Measurements from ENCODE around the gene ACSF3. TPM values are rescaled to one million over a fixed set of nuclear protein-coding genes. Genes with fewer than 3 reads are reported as not detected.

ACSF3 gene
- total and polyA plus RNA-seq, 2 donors (not counting 1 experiment from before 2014, with no cell fraction given), result 9.2 to 23.1 TPM

GRCh38 chr16:89107203-89107582 is 13.5 kb downstream of the ACSF3 start:
- Histone ChIP-seq H3K79me2 (ENCODE audit: control insufficient read depth, insufficient read depth, low read length) (no peaks in the 10 kb centered on the region), H3K9me3 (ENCODE audit: control insufficient read depth, insufficient read depth, low read depth, low read length) (no peaks in the 10 kb centered on the region), H3K36me3 (ENCODE audit: control insufficient read depth, insufficient read depth, low read length) (peaks cover 14% of the 10 kb centered on the region), H3K27me3 (ENCODE audit: control insufficient read depth, insufficient read depth, low read length) (no peaks in the 10 kb centered on the region), H3K4me2 (ENCODE audit: extremely low read depth, insufficient read depth, low read length) (no peak overlapping the region), H4K20me1 (ENCODE audit: control insufficient read depth, extremely low read depth, insufficient read depth, low read length) (no peaks in the 10 kb centered on the region), H2AFZ (ENCODE audit: low read length) (no peak overlapping the region), H3K27ac (ENCODE audit: insufficient read depth, low read length) (no peak overlapping the region), H3K9ac (ENCODE audit: insufficient read depth, low read length) (no peak overlapping the region), H3K4me1 (ENCODE audit: control insufficient read depth, extremely low read depth, insufficient read depth, low read length) (no peaks in the 10 kb centered on the region), H3K4me3 (replicated peaks in 1 of 4; ENCODE audit: control extremely low read depth in 1 of 4, insufficient read depth in 1 of 4, low read depth in 3 of 4, low read length in 4 of 4) (no peak overlapping the region)
- DNase-seq (ENCODE audit: low read depth in 2 of 2), result no peak
- TF ChIP-seq EZH2 (IDR thresholded peaks at IDR 0.05; ENCODE audit: low read length, missing control alignments), result no peak
- TF ChIP-seq, protein P1, sequence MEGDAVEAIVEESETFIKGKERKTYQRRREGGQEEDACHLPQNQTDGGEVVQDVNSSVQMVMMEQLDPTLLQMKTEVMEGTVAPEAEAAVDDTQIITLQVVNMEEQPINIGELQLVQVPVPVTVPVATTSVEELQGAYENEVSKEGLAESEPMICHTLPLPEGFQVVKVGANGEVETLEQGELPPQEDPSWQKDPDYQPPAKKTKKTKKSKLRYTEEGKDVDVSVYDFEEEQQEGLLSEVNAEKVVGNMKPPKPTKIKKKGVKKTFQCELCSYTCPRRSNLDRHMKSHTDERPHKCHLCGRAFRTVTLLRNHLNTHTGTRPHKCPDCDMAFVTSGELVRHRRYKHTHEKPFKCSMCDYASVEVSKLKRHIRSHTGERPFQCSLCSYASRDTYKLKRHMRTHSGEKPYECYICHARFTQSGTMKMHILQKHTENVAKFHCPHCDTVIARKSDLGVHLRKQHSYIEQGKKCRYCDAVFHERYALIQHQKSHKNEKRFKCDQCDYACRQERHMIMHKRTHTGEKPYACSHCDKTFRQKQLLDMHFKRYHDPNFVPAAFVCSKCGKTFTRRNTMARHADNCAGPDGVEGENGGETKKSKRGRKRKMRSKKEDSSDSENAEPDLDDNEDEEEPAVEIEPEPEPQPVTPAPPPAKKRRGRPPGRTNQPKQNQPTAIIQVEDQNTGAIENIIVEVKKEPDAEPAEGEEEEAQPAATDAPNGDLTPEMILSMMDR (conservative IDR thresholded peaks at IDR 0.05 in 1 of 2, IDR thresholded peaks at IDR 0.05 in 1 of 2; ENCODE audit: low read depth in 1 of 2, low read length in 2 of 2), result no peak

GRCh38 chr16:89108416-89108815 is 14.8 kb downstream of the ACSF3 start:
- Histone ChIP-seq H3K9ac (ENCODE audit: insufficient read depth, low read length) (no peak overlapping the region), H3K27ac (ENCODE audit: insufficient read depth, low read length) (no peak overlapping the region), H4K20me1 (ENCODE audit: control insufficient read depth, extremely low read depth, insufficient read depth, low read length) (no peaks in the 10 kb centered on the region), H3K4me3 (replicated peaks in 1 of 4; ENCODE audit: control extremely low read depth in 1 of 4, insufficient read depth in 1 of 4, low read depth in 3 of 4, low read length in 4 of 4) (no peak overlapping the region), H3K9me3 (ENCODE audit: control insufficient read depth, insufficient read depth, low read depth, low read length) (no peaks in the 10 kb centered on the region), H3K36me3 (ENCODE audit: control insufficient read depth, insufficient read depth, low read length) (peaks cover 7% of the 10 kb centered on the region), H3K4me2 (ENCODE audit: extremely low read depth, insufficient read depth, low read length) (no peak overlapping the region), H3K4me1 (ENCODE audit: control insufficient read depth, extremely low read depth, insufficient read depth, low read length) (no peaks in the 10 kb centered on the region), H3K27me3 (ENCODE audit: control insufficient read depth, insufficient read depth, low read length) (no peaks in the 10 kb centered on the region), H3K79me2 (ENCODE audit: control insufficient read depth, insufficient read depth, low read length) (no peaks in the 10 kb centered on the region), H2AFZ (ENCODE audit: low read length) (no peak overlapping the region)
- no peak for TF ChIP-seq EZH2 (IDR thresholded peaks at IDR 0.05; ENCODE audit: low read length, missing control alignments)
- TF ChIP-seq, protein P1 (conservative IDR thresholded peaks at IDR 0.05 in 1 of 2, IDR thresholded peaks at IDR 0.05 in 1 of 2; ENCODE audit: low read depth in 1 of 2, low read length in 2 of 2), result no peak
- DNase-seq (ENCODE audit: low read depth in 2 of 2), result no peak

DNA sequence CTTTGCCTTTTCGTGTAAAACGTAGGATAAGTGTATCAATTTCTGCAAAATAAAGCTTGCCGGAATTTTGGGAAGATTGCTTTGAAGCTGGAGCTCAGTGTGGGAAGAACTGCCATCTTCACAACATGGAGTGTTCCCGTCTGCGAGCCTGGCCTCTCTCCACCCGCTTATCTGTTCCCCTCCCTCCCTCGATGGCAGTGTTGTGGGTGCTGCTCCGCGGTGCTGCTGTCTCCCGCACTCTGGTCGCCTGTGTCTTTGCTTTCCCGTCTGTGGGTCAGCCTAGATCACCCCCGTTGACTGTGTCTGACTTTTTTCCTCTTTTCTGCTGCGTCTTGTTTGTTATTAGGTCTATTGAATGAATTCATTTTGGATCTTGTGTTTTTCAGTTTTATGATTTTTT is 17.0 kb downstream of the ACSF3 start:
- Histone ChIP-seq H3K27ac (ENCODE audit: insufficient read depth, low read length) (no peak overlapping the region), H3K9ac (ENCODE audit: insufficient read depth, low read length) (no peak overlapping the region), H3K79me2 (ENCODE audit: control insufficient read depth, insufficient read depth, low read length) (no peaks in the 10 kb centered on the region), H4K20me1 (ENCODE audit: control insufficient read depth, extremely low read depth, insufficient read depth, low read length) (no peaks in the 10 kb centered on the region), H2AFZ (ENCODE audit: low read length) (no peak overlapping the region), H3K9me3 (ENCODE audit: control insufficient read depth, insufficient read depth, low read depth, low read length) (no peaks in the 10 kb centered on the region), H3K4me3 (replicated peaks in 1 of 4; ENCODE audit: control extremely low read depth in 1 of 4, insufficient read depth in 1 of 4, low read depth in 3 of 4, low read length in 4 of 4) (no peak overlapping the region), H3K4me1 (ENCODE audit: control insufficient read depth, extremely low read depth, insufficient read depth, low read length) (no peaks in the 10 kb centered on the region), H3K4me2 (ENCODE audit: extremely low read depth, insufficient read depth, low read length) (no peak overlapping the region), H3K36me3 (ENCODE audit: control insufficient read depth, insufficient read depth, low read length) (peaks cover 18% of the 10 kb centered on the region), H3K27me3 (ENCODE audit: control insufficient read depth, insufficient read depth, low read length) (no peaks in the 10 kb centered on the region)
- no peak for DNase-seq (ENCODE audit: low read depth in 2 of 2)
- TF ChIP-seq, protein P1 (conservative IDR thresholded peaks at IDR 0.05 in 1 of 2, IDR thresholded peaks at IDR 0.05 in 1 of 2; ENCODE audit: low read depth in 1 of 2, low read length in 2 of 2), result no peak
- no peak for TF ChIP-seq EZH2 (IDR thresholded peaks at IDR 0.05; ENCODE audit: low read length, missing control alignments)

All from fibroblast of lung (primary cell).